GM19468 (cell line): Measurements from ENCODE around the gene EIF5A.

Experiments used
- ATAC-seq: cut with Tn5 transposase; IDR thresholded peaks from one replicate; pipeline ENCODE4 v1.9.1; 2021; ENCODE audit warnings: mild to moderate bottlenecking, moderate library complexity, moderate number of reproducible peaks; ENCODE audit not compliant: unreplicated experiment; ENCODE audit errors: extremely low read depth

The EIF5A gene

GRCh38 chr17:7306911-7307685 is at the start of gene EIF5A:
Gene EIF5A, plus strand, starts transcription at chr17:7307628. Its CDS starts 2,008 bp downstream, at chr17:7309636.
- ATAC-seq = peak; percentile 54

DNA sequence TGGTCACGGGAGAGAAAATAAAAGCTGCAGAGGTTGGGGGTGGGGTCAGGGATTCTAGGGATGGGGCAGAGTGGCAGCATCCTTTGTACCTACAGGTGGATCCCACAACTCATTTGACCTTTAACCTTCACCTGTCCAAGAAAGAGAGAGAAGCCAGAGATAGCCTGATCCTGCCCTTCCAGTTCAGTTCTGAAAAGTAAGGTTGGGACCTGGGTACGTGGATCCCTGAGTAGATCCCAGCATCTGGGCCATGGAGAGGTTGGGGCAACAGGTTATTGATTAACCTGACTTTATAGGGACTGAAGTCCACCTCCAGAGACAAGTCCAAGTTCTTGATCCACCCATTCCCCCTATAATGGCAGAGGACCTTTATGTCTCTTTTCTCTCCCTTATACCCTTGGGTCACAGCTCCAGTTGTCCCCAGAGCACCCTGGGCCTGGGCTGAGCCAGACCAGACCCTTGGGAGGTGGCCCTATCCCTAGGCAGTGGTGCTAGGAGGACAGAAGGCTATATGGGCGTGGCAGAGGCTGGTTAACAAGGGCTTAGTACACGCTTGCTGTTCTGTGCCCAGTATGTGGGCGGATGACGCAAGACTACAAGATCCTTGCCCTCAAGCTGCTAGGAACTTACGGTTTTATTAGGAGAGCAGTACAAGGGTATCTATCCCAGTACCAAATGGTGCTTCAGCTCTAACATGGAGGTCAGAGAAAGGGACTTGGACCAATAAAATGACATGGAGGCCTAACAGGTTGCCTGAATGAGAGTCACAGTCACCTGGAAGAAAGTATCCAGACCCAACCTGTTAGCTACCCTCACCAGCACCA is 48.5 kb upstream of the EIF5A start:
- no peak for ATAC-seq

DNA sequence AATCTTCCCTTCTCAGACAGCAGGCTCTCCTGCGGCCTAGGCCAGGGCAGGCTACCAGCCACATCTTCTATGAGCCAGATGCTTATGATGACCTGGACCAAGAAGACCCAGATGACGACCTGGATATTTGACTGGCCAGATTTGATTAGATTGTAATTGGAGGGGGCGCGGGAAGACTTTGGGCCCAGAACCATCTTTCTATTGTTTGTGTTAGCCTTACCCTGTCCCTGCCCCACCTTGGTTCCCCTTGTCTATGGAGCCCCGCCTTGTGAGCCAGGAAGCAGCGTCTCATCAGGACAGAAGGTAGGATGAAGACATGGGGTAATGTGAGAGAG is 47.9 kb upstream of the EIF5A start:
- no peak for ATAC-seq

DNA sequence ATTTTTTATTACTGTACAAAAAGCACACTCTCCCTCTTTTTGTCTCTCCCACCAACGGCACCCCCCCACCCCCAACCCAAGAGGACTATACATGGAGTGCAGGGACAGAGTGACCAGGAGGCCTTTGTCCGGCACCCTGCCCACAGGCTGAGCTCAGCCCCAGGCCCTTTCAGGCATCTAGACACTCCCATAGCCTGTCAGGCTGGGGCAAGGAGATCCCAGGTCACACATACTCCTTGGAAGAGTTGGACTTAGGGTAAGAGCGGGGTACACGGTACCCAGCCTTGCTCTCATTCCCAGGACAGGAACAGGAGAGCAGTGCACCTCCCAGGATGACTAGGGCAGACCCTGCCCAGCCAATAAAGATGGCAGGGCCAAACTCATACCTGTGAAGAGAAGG is 47.3 kb upstream of the EIF5A start:
- ATAC-seq = no peak

- ATAC-seq = no peak
Observed at GRCh38 chr17:7260651-7261378, 46.6 kb upstream of the EIF5A start.

GRCh38 chr17:7261379-7262191 is 45.8 kb upstream of the EIF5A start:
- ATAC-seq = no peak

GRCh38 chr17:7262192-7262934 is 45.1 kb upstream of the EIF5A start, which contains the start of gene CLDN7:
Gene CLDN7, minus strand, starts transcription at chr17:7262478. Its CDS starts 435 bp downstream, at chr17:7262043.
- ATAC-seq = no peak

DNA sequence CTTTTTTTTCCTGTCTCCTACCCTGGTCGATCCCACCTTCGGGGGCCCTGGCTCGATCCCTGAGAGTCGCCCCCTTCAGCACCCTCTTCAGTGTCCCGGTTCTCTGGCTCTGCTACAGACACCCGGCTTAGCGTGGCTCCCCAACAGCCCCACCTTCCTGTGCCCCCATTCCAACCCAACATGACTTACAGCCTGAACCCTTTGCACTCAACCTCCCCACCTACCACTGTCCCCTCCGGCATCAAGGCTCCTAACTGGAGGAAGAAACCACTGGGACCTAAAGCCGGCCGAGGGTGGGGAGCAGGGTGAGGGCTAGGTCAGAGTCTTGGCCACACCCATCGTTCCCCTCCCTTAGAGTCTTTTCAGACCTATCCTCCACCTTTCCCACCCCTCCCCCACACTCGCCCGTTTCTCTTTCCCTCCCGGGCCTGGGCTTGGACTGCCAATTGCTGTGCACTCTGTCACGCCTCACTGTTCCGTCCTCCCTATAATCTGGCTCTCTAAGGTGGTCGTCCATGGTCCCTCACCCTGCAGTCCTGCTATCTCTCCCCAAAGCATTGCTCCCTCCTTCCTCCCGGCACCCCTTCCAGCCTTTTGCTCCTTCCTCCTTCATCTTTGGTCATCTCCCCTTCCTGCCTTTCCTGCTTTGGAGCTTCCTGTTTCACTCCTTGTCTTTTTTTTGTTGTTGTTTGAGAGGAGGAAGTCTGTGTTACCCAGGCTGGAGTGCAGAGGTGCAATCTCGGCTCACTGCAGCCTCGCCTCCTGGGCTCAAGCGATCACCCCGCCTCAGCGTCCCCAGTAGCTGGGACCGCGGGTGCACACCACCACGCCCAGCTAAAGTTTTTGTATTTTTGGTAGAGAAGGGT is 44.3 kb upstream of the EIF5A start:
- no peak for ATAC-seq

DNA sequence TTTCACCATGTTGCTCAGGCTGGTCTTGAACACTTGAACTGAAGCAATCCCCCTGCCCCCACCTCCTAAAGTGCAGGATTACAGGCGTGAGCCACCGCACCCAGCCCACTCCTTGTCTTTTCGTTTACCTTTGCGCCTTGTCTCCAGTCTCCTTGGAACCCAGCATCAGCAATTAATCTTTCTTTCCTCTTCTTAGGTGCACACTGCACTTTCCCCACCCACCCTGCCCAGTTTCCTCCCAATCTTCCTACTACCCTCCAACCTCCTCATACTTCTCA is 43.7 kb upstream of the EIF5A start:
- no peak for ATAC-seq

- ATAC-seq = no peak
Observed at GRCh38 chr17:7266784-7267183, 40.6 kb upstream of the EIF5A start.

DNA sequence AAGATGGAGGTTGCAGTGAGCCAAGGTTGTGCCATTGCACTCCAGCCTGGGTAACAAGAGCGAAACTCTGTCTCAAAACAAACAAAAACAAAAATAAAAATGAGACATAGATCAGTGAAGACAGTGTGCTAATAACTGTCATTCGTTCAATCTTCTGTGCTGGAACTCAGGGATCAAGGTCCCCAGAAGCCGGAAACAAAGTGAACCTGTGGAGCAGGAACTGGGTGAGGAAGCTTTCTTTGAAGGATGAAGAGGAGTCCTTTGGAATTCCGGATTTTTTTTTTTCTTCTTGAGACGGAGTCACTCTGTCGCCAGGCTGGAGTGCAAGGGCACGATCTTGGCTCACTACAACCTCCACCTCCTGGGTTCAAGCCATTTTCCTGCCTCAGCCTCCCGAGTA is 28.0 kb upstream of the EIF5A start:
- no peak for ATAC-seq

- no peak for ATAC-seq
Observed at GRCh38 chr17:7280519-7281073, 26.8 kb upstream of the EIF5A start.

DNA sequence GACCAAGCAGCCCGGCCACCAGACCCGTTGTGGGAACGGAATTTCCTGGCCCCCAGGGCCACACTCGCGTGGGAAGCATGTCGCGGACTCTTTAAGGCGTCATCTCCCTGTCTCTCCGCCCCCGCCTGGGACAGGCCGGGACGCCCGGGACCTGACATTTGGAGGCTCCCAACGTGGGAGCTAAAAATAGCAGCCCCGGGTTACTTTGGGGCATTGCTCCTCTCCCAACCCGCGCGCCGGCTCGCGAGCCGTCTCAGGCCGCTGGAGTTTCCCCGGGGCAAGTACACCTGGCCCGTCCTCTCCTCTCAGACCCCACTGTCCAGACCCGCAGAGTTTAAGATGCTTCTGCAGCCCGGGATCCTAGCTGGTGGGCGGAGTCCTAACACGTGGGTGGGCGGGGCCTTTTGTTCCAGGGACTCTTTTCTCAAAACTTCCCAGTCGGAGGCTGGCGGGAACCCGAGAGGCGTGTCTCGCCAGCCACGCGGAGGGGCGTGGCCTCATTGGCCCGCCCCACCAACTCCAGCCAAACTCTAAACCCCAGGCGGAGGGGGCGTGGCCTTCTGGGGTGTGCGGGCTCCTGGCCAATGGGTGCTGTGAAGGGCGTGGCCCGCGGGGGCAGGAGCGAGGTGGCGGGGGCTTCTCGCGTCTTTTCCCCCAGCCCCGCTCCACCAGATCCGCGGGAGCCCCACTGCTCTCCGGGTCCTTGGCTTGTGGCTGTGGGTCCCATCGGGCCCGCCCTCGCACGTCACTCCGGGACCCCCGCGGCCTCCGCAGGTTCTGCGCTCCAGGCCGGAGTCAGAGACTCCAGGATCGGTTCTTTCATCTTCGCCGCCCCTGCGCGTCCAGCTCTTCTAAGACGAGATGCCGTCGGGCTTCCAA is 26.1 kb upstream of the EIF5A start, which contains the start of gene SLC2A4:
TSS of gene SLC2A4 (plus strand) at position 645 of the 879 bp plus-strand sequence. CDS start at position 862, 217 bp downstream.
- no peak for ATAC-seq

- no peak for ATAC-seq
Observed at GRCh38 chr17:7281953-7282751, 25.3 kb upstream of the EIF5A start.

- ATAC-seq = no peak
Observed at GRCh38 chr17:7282752-7283321, 24.6 kb upstream of the EIF5A start.
